ENCODE results near the gene NKTR.

DNA sequence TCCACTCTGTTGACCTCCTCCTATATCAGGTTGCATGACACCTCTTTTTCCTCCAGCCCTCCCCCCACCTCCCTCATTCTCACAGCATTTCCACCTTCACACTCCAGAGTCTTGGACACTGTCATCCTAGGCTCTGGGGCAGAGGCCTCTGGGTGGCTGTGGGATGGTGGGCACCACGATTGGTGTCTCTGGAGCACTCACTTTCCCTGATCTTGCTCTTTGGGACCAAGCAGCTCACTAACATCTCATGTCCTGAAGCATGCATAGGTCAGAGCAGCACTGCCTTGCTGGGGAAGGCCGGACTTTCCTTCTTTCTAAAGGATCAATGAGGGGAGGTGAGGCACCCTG, 67.9 kb downstream of the NKTR start:
- TF ChIP-seq ZNF274 (IDR thresholded peaks at IDR 0.05; ENCODE audit: low read depth, low read length) (no peak), YY1 (IDR thresholded peaks at IDR 0.05; ENCODE audit: insufficient read depth, insufficient read length) (no peak), SUZ12 (IDR thresholded peaks at IDR 0.05; ENCODE audit: extremely low read depth, insufficient read depth, insufficient read length) (no peak)

All from NT2/D1 (cell line).